Effector CD8-positive, alpha-beta T cell (primary cell): Measurements from ENCODE around the gene OSTC.
"Not testable (repeated sequence)": the region's sequence is repeated elsewhere in the genome, so short reads cannot be mapped to it uniquely, and the experiment has no call there.

Experiments used
- DNase-seq: peaks from one replicate; lab custom pipeline; 2025; lab: John Stamatoyannopoulos, UW

OSTC gene

DNA sequence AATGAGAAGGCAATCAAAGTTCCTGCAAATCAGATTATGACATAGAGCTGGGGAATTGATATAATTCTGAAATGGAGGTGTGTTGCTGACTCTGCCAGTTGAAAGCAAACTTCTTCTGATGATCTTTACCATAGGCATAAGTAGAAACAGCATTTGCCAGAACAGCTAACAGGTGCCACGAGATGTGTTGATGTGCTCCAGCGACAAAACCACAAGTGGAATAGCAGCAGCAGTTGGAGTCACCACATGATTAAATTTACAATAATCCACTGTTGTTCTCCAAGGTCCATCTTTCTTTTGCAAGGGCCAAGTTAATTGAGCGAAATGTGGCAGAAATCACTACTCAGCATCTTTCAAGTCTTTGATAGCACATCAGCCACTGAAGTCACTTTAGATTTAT lies 3.7 kb upstream of the OSTC start:
- no peak for DNase-seq

GRCh38 chr4:108649863-108650211 lies 562 bp upstream of the OSTC start:
- DNase-seq = no peak

- no peak for DNase-seq
Observed at GRCh38 chr4:108651014-108651791, 804 bp downstream of the OSTC start.

GRCh38 chr4:108662629-108663028 lies 12.2 kb downstream of the OSTC start:
- no peak for DNase-seq

- DNase-seq = no peak
Observed at GRCh38 chr4:108674356-108674977, 24.1 kb downstream of the OSTC start.

DNA sequence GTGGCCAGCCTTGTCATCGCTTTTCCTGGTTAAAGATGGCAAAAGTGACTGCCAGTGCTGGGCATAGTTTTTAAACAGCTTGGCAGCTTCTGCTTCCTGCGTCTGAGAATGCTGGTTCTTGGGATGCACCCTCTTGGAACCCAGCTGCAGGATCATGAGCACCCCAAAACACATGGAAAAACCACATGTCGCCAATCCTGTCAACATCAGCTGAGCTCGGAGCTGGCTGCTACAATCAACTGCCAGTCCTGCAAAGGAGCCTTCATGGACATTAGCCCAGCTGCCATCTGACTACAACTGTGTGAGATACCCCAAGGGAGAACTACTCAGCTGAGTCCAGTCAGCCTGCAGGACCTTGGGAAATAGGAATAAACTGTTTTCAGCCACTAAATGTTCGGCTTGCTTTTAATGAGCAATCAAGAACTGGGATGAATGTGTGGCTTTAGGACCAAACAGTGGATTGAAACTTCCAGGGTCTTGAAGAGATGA lies 31.0 kb downstream of the OSTC start:
- DNase-seq = no peak

DNA sequence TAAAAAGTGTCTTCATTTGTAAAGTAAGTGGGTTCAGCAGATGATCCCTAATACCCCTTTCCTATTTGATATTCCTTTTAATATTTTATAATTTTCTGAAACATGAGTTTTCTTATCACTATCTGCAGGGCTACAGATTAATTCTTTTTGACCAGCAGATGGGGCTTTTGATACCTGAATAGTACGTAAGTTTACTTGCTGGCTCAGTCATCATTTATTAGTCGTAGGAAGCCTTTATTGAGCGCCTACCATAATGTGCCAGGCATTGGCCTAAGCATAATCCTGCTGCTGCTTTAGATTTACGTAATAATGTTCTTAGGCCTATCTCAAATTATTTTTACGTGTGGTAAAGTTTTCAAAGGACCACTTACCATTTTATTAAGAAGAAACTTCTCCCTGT lies 33.1 kb downstream of the OSTC start:
- no peak for DNase-seq

DNA sequence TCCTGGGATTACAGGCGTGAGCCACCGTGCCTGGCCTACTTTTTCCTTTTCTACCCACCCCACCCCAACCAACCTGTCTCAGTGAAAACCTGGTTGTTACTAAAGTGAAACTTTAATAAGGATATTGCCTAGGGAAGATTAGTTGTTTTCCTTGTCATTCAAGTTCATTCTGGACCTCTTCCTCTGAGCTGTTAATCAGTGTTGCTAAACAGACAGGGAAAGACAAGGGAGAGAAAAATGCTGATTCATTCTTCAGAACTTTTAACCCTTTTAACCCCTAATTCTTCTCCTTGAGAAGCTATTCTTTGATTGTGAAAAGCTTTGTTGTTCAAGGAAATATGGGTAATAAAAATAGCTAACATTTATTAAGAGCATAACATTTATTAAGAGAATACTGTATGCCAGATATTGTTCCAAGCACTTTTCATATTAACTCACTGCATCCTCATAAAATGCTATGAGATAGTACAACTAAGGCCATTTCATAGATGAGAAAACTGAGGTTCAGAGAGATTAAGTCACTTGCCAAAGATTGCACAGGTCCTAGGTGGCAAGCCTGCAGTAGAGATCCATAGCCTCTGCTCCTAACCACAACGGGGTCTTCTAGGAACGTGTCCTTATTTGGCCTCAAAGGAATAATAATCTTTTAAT lies 34.8 kb downstream of the OSTC start:
- no peak for DNase-seq

DNA sequence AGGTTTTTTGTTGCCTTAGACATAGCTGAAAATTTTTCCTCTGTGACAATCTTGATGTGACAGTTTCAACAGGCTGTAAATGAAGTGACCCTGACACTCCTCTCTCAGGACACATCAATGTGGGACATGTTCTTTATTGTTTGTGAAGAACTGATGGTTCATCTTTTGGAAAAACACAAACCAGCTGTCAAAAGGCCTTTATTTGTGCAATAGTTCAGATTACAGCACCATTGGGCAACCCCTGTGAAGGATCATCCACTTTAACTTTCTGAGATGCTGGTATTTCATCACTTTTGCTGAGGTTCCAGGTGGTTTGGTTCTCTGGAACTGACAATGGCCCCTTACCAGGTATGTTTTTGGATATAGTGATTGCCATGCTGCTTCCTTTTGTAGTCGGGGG lies 40.3 kb downstream of the OSTC start:
- no peak for DNase-seq

DNA sequence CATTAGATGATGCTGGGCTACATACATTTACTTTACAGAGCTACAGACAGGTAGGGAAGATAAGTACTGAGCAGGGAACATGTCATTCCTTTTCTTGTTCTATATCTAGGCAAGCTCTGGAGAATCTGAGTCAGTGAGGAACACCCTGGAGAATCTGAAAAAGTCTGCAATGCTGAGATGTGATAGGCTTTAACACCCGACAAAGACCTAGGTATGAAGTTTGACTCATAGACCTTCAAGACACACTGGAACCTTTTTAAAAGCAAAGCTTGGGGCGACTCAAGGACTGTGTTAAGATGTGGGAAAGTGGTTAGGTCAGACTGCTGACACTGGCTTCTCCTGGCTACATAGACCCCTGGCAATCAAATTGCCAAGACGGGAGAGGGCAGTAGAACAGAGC lies 42.8 kb downstream of the OSTC start:
- no peak for DNase-seq

DNA sequence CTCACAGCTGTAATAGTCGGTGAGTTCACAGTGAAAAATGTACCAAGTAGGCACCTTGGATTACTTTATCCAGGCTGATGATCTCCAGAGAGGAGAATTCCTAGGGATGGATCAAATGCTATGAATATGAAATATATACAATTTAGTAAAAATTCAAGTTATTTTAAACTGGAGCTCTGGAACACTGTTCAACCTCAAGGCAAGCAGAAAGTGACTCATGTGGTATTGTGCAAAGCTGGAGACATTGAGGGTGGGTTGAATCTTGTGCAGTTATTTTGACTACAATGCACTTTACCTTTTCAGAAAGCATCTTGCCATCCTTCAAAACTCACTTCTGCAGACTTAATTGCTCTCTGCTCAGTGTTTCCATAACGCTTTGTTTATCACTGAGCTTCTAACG lies 43.4 kb downstream of the OSTC start:
- no peak for DNase-seq

DNA sequence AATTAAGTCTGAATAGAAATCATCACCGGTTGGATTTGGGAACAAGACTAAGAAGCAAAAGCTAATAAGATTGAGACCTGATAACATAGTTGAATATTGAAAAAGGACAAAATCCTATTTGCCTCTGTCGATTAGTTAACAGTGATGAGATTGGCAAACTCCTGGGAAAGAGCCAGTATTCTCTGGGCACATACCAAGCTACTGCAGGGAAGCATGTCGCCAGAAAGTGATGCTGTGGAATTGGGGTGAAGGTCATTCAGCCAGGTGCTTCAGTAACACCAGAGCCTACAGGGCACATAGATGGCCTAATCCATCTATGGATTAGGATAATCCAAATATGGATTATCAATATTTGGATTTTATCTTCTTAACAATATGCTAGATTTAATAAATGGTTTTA lies 44.0 kb downstream of the OSTC start:
- DNase-seq = no peak

DNA sequence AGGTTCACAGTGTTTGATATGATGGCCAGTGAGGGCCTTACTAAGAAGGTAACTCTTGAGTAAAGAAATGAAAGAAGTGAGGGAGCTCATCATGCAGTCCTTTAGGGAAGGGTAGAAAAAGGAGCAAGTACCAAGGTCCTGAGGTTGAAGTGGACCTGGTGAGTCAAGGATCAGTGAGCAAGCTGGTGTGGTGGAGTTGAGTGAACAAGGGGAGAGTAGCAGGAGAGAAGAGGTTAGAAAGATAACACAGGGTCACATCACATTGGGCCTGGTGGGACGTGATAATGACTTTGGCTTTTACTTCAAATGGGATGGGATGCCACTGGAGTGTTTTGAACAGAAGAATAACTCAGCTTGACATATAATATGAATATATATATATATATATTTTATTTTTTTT lies 44.7 kb downstream of the OSTC start:
- no peak for DNase-seq

GRCh38 chr4:108696160-108696559 lies 45.8 kb downstream of the OSTC start:
- DNase-seq = no peak

DNA sequence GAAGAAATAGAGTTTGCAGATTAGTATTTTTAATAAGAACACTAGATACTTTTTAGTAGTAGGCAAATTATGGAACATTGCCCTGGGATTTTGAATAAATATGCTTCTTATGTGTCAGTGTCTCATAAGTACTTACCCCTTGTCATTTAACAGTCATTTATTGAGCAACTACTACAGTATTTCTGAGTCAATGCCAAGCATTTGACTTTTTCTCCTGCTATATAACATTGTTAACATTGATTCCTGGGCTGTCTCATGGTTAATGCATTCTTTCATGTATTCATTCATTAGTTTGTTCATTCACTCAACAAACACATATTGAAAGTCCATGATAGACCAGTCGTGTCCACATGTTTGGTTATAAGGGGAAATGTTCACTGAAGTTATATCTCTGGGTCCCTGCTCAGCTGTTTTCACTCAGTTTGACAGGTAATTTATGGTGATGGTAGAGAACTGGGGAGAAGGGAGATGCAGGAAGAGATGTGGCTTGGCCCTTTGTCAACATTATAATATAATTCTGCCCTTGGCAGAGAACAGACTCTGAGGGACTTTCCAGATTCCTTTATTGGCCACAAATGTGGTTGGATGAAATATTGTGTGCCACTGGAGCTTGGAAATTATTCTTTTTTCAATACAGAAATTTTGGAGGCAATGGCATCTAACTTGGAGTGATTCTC lies 49.8 kb downstream of the OSTC start:
- no peak for DNase-seq

DNA sequence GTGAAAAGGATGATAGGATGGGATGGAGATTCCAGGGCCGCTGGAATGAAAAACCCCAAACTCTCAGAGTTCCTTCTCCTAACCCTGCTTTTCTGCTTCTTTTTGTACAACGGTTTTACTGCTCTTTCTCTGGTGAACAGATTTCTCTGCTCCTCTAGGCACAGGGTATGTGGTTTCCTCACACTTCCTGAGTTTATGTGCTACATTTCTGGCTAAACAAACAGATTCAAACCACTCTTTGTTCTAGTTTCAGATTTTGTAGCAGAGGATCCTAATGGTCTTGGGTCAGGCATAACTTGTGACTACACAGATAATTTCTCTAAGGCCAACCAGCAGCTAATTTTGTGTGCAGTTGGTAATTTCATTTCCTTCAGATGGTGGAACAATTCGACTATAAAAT lies 52.6 kb downstream of the OSTC start:
- DNase-seq = no peak

DNA sequence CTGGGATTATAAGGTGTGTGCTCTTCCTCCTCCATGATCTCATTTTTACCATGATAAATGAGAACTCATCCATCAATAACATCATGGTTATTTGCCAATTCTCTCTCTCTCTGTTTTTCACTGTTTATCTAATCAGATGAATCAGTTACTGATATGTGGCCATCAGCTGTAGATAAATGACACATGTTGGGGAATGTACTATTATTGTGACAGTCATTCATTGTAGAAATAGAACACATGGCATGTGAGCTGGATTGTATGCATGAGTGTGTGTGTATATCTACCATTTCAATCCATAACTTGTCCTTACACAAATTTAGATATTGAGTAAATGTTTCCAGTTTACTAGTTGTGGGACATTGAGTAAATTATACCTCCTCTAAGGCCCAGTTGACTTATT lies 53.0 kb downstream of the OSTC start:
- DNase-seq = no peak

- no peak for DNase-seq
Observed at GRCh38 chr4:108703966-108704365, 53.6 kb downstream of the OSTC start.

- no peak for DNase-seq
Observed at GRCh38 chr4:108706289-108706688, 55.9 kb downstream of the OSTC start.

DNA sequence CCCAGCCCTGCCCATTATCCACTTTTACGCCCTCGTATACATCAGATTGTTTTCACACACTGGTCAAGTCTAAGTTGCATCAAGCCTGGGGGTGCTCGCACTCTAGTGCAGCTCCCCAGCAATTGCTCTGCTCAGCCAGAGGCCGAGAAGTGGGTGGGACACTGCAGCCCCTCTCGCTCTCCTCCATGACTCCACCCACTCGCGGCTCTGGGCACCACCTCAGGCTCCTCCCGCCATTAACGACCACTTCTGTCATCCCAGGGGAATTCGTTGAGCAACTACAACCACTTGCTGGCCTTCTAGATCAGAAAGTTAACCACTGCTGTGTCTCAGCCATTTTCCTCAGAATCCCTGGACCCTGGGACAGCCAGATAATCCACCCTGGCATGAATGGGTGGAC lies 58.8 kb downstream of the OSTC start:
- no peak for DNase-seq

DNA sequence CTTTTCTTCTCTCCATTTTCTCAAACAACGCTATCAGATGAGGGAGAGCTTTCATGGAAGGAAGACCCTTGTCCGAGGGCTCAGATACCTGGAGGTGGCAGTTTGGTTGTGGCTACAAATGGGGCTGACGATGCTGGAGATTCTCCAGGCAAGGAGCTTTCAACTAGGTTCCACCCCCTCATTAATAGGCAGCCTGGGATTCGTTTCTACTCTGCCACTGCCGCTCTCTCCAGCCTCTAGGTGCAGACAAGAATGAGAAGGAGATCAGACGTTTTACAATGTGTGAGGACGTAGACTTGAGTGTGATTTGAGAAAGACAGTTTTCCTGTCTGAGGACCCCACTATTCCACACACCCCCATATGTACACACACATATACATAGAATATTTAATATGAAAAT lies 59.3 kb downstream of the OSTC start:
- DNase-seq = no peak

DNA sequence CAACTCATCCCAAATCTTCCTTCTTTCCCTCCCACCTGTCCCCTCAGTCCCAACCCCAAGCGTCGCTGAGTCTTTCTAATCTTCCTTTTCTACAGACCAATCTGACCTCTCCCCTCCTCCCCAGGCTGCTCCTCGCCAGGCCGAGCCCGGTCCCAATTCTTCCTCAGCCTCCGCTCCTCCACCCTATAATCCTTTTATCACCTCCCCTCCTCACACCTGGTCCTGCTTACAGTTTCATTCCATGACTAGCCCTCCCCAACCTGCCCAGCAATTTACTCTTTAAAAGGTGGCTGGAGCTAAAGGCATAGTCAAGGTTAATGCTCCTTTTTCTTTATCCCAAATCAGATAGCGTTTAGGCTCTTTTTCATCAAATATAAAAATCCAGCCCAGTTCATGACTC lies 60.2 kb downstream of the OSTC start:
- DNase-seq = not testable (repeated sequence)

- no peak for DNase-seq
Observed at GRCh38 chr4:108714880-108715279, 64.5 kb downstream of the OSTC start.
